ENCODE data around the gene UQCC3.

UQCC3 gene

GRCh38 chr11:62705880-62706849 is 34.7 kb downstream of the UQCC3 start:
- peak; percentile 85 for DNase-seq

GRCh38 chr11:62706850-62707247 is 35.4 kb downstream of the UQCC3 start:
- DNase-seq: no peak

- DNase-seq: no peak
These were observed 35.9 kb downstream of the UQCC3 start, which contains the start of the genes BSCL2 and GNG3 for GRCh38 chr11:62707277-62707861. TSS of gene BSCL2 (minus strand) at chr11:62707424. CDS start at chr11:62707195, 229 bp downstream. TSS of gene GNG3 (plus strand) at chr11:62707676. CDS start at chr11:62708296, 620 bp downstream.

GRCh38 chr11:62708392-62708791 is 36.9 kb downstream of the UQCC3 start:
- no peak for DNase-seq

- no peak for DNase-seq
These were observed 37.3 kb downstream of the UQCC3 start for GRCh38 chr11:62708793-62709192.

- DNase-seq: peak; percentile 97
These were observed 38.0 kb downstream of the UQCC3 start for GRCh38 chr11:62709247-62710000.

- DNase-seq: no peak
These were observed 38.5 kb downstream of the UQCC3 start for GRCh38 chr11:62710001-62710345.

GRCh38 chr11:62712276-62712812 is 40.9 kb downstream of the UQCC3 start:
- no peak for DNase-seq

- no peak for DNase-seq
These were observed 41.4 kb downstream of the UQCC3 start for GRCh38 chr11:62712861-62713260.

GRCh38 chr11:62713343-62713742 is 41.9 kb downstream of the UQCC3 start:
- DNase-seq: no peak

- DNase-seq: no peak
These were observed 44.0 kb downstream of the UQCC3 start for GRCh38 chr11:62715150-62716130.

GRCh38 chr11:62716206-62716605 is 44.7 kb downstream of the UQCC3 start:
- DNase-seq: no peak

GRCh38 chr11:62716816-62717215 is 45.3 kb downstream of the UQCC3 start:
- DNase-seq: no peak

- DNase-seq: no peak
These were observed 48.0 kb downstream of the UQCC3 start for GRCh38 chr11:62719302-62719978.

GRCh38 chr11:62721994-62722393 is 50.5 kb downstream of the UQCC3 start:
- DNase-seq: no peak
